Neural cell (in vitro differentiated cells): ENCODE data around the gene SAG. TPM values are rescaled to one million over a fixed set of nuclear protein-coding genes. Genes with fewer than 3 reads are reported as not detected.

Experiments
- H2AFZ ChIP-seq: fragments of 200-600, 300-800 bp; sonication (generic), shearing (Covaris generic); 2 replicates; pipeline ENCODE4 v1.6.0; 2014; ENCODE audit warnings: low read depth, mild to moderate bottlenecking, antibody characterized with exemption, low read length, moderate library complexity
- H3F3A ChIP-seq: fragments of 200-600 bp; shearing (Covaris generic); 2 replicates; pipeline ENCODE4 v1.6.1; 2016; ENCODE audit warnings: mild to moderate bottlenecking, moderate library complexity, mixed read lengths, antibody characterized with exemption, low read length; ENCODE audit not compliant: insufficient read depth, poor library complexity, severe bottlenecking
- H3K27ac ChIP-seq: fragments of 200-600, 300-800 bp; sonication (generic), shearing (Covaris generic); 2 replicates; pipeline ENCODE4 v1.5.1; 2014; ENCODE audit warnings: mild to moderate bottlenecking, low read length, moderate library complexity
- H3K27me3 ChIP-seq: fragments of 300-800, 200-600 bp; sonication (generic), shearing (Covaris generic); 2 replicates; pipeline ENCODE4 v1.6.0; 2014; ENCODE audit warnings: mild to moderate bottlenecking, low read depth, low read length, moderate library complexity; ENCODE audit not compliant: insufficient read depth
- H3K36me3 ChIP-seq: fragments of 300-800, 200-600 bp; sonication (generic), shearing (Covaris generic); 2 replicates; pipeline ENCODE4 v1.5.1; 2014; ENCODE audit warnings: mild to moderate bottlenecking, antibody characterized with exemption, low read length, moderate library complexity; ENCODE audit not compliant: insufficient read depth
- H3K4me2 ChIP-seq: fragments of 300-800, 200-600 bp; sonication (generic), shearing (Covaris generic); 2 replicates; pipeline ENCODE4 v1.6.0; 2014; ENCODE audit warnings: mild to moderate bottlenecking, low read length
- H3K4me3 ChIP-seq: fragments of 300-800, 200-600 bp; sonication (generic), shearing (Covaris generic); 2 replicates; pipeline ENCODE4 v1.5.1; 2014; ENCODE audit warnings: mild to moderate bottlenecking, low read length, moderate library complexity
- H3K79me2 ChIP-seq: fragments of 200-600 bp; shearing (Covaris generic); replicated peaks from 2 replicates; pipeline ENCODE4 v1.6.0; 2014; ENCODE audit warnings: mild to moderate bottlenecking, low read length, moderate library complexity; ENCODE audit not compliant: insufficient read depth
- H3K9ac ChIP-seq: fragments of 300-800, 200-600 bp; sonication (generic), shearing (Covaris generic); 2 replicates; pipeline ENCODE4 v1.6.1; 2016; ENCODE audit warnings: mild to moderate bottlenecking, low read length, mixed read lengths
- H3K9me2 ChIP-seq: fragments of 200-600 bp; shearing (Covaris generic); 2 replicates; pipeline ENCODE4 v1.6.1; 2016; ENCODE audit warnings: mild to moderate bottlenecking, low read length, mixed read lengths; ENCODE audit not compliant: insufficient read depth
- H3K9me3 ChIP-seq: fragments of 200-600, 300-800 bp; sonication (generic), shearing (Covaris generic); 2 replicates; pipeline ENCODE4 v1.6.1; 2016; ENCODE audit warnings: mild to moderate bottlenecking, mixed run types, low read length, moderate library complexity, mixed read lengths
- H4K20me1 ChIP-seq: fragments of 200-600 bp; shearing (Covaris generic); 2 replicates; pipeline ENCODE4 v1.6.1; 2016; ENCODE audit warnings: mild to moderate bottlenecking, mixed run types; ENCODE audit not compliant: insufficient read depth
- CTCF ChIP-seq: fragments of 450-650 bp; IDR thresholded peaks from 2 replicates; pipeline ENCODE4 v1.5.1; 2014; ENCODE audit warnings: antibody characterized with exemption, mild to moderate bottlenecking, moderate library complexity; ENCODE audit not compliant: poor library complexity, severe bottlenecking
- EP300 ChIP-seq: fragments of 450-650 bp; conservative IDR thresholded peaks from 2 replicates; pipeline ENCODE4 v1.6.1; 2014; ENCODE audit warnings: antibody characterized with exemption, mild to moderate bottlenecking, moderate library complexity; ENCODE audit not compliant: poor library complexity, severe bottlenecking
- EZH2 ChIP-seq: fragments of 200-600, 300-800 bp; shearing (Covaris generic), sonication (generic); IDR thresholded peaks from 2 replicates; pipeline ENCODE4 v1.6.1; 2014; ENCODE audit warnings: antibody characterized with exemption, low read length, borderline replicate concordance, mild to moderate bottlenecking; ENCODE audit not compliant: insufficient read depth, poor library complexity, severe bottlenecking
- POLR2AphosphoS5 ChIP-seq: IDR thresholded peaks from 2 replicates; pipeline ENCODE4 v1.6.1; 2012
- RAD21 ChIP-seq: fragments of 450-650 bp; conservative IDR thresholded peaks from 2 replicates; pipeline ENCODE4 v1.6.1; 2014; ENCODE audit warnings: antibody characterized with exemption, mild to moderate bottlenecking, moderate library complexity
- REST ChIP-seq: IDR thresholded peaks from 2 replicates; pipeline ENCODE4 v1.6.1; 2012; ENCODE audit warnings: borderline replicate concordance
- SMC3 ChIP-seq: fragments of 450-650 bp; conservative IDR thresholded peaks from 2 replicates; pipeline ENCODE4 v1.6.1; 2014; ENCODE audit warnings: antibody characterized with exemption, mild to moderate bottlenecking, moderate library complexity; ENCODE audit not compliant: poor library complexity
- TAF1 ChIP-seq: IDR thresholded peaks from 2 replicates; pipeline ENCODE4 v1.6.1; 2012; ENCODE audit warnings: low read depth
- polyA plus RNA-seq: library from polyadenylated mRNA; depleted of rRNA; stranded (reverse); fragments of >200 nt; gene quantifications from 2 replicates; pipeline ENCODE4 v1.2.3, GENCODE V29; 2014

Gene SAG
- polyA plus RNA-seq, 1 donor from 2014 or later, result not detected

GRCh38 chr2:233358947-233359346 lies 51.3 kb downstream of the SAG start:
- Histone ChIP-seq H3K9ac (no peak overlapping the region), H3K79me2 (peaks cover 16% of the 10 kb centered on the region), H3K9me3 (no peaks in the 10 kb centered on the region), H3K36me3 (no peaks in the 10 kb centered on the region), H3K4me2 (no peak overlapping the region), H2AFZ (no peak overlapping the region), H4K20me1 (no peaks in the 10 kb centered on the region), H3K9me2 (no peaks in the 10 kb centered on the region), H3K27me3 (peaks cover 3% of the 10 kb centered on the region), H3K27ac (no peak overlapping the region), H3F3A (no peaks in the 10 kb centered on the region), H3K4me3 (no peak overlapping the region)
- TF ChIP-seq REST, result no peak
- no peak for TF ChIP-seq POLR2AphosphoS5
- TF ChIP-seq RAD21, result no peak
- no peak for TF ChIP-seq TAF1
- no peak for TF ChIP-seq EP300
- no peak for TF ChIP-seq SMC3
- TF ChIP-seq EZH2, result no peak

- Histone ChIP-seq H3K4me3 (no peak overlapping the region), H3K27ac (no peak overlapping the region), H3K4me2 (no peak overlapping the region), H3K9me3 (no peaks in the 10 kb centered on the region), H3K79me2 (peaks cover 16% of the 10 kb centered on the region), H3K27me3 (peaks cover 3% of the 10 kb centered on the region), H3K9me2 (no peaks in the 10 kb centered on the region), H2AFZ (no peak overlapping the region), H3K36me3 (no peaks in the 10 kb centered on the region), H3K9ac (no peak overlapping the region), H4K20me1 (no peaks in the 10 kb centered on the region), H3F3A (no peaks in the 10 kb centered on the region)
- no peak for TF ChIP-seq POLR2AphosphoS5
- no peak for TF ChIP-seq CTCF
- no peak for TF ChIP-seq EZH2
- TF ChIP-seq SMC3, result no peak
- no peak for TF ChIP-seq REST
- no peak for TF ChIP-seq RAD21
Observed at GRCh38 chr2:233359823-233360222, 52.2 kb downstream of the SAG start.
